SJSA1 (cell line): ENCODE data around the gene PCP2. TPM values are rescaled to one million over a fixed set of nuclear protein-coding genes. Genes with fewer than 3 reads are reported as not detected.

Experiments used
- DNase-seq, 2 experiments: peaks; one replicate each; pipeline ENCODE4 v3.0.0-alpha.2; 2015 to 2020; ENCODE audit warnings: low spot score in 2 of 2, low read depth in 1 of 2
- H3K27ac ChIP-seq: fragments of 250-450 bp; sonication (Bioruptor Pico); 2 replicates; pipeline ENCODE4 v1.5.1; 2020; ENCODE audit warnings: mild to moderate bottlenecking, moderate library complexity
- H3K27me3 ChIP-seq: fragments of 250-450 bp; sonication (Bioruptor Pico); replicated peaks from 2 replicates; pipeline ENCODE4 v1.5.1; 2020; ENCODE audit warnings: mild to moderate bottlenecking, moderate library complexity
- H3K36me3 ChIP-seq: fragments of 250-450 bp; sonication (Bioruptor Pico); 2 replicates; pipeline ENCODE4 v1.5.1; 2020; ENCODE audit warnings: mild to moderate bottlenecking
- H3K4me1 ChIP-seq: fragments of 250-450 bp; sonication (Bioruptor Pico); replicated peaks from 2 replicates; pipeline ENCODE4 v1.6.1; 2021; ENCODE audit warnings: mild to moderate bottlenecking
- H3K4me3 ChIP-seq: fragments of 250-450 bp; sonication (Bioruptor Pico); 2 replicates; pipeline ENCODE4 v1.5.1; 2020; ENCODE audit warnings: mild to moderate bottlenecking
- H3K9me3 ChIP-seq: fragments of 250-450 bp; sonication (Bioruptor Pico); replicated peaks from 2 replicates; pipeline ENCODE4 v1.5.1; 2020; ENCODE audit warnings: mild to moderate bottlenecking
- total RNA-seq: library from RNA; depleted of rRNA; stranded (reverse); fragments of >200 nt; shearing (Covaris generic); gene quantifications from 2 replicates; pipeline ENCODE4 v1.2.3, GENCODE V29; 2014

Gene PCP2
- total RNA-seq, 1 experiment from 2014 or later: not detected

GRCh38 chr19:7670790-7671189, 37.3 kb upstream of the PCP2 start:
- no peak for DNase-seq
- H3K9me3 ChIP-seq: no peaks in the 10 kb centered on the region; the same call in 1 of the 2 replicates
- no peak overlapping the region for H3K4me3 ChIP-seq
- H3K36me3 ChIP-seq: no peaks in the 10 kb centered on the region
- peaks cover 19% of the 10 kb centered on the region for H3K27me3 ChIP-seq
- H3K27ac ChIP-seq: no peak overlapping the region
- no peaks in the 10 kb centered on the region for H3K4me1 ChIP-seq

- no peak overlapping the region for H3K27ac ChIP-seq
Measured at GRCh38 chr19:7670150-7670783, 36.7 kb upstream of the PCP2 start.

GRCh38 chr19:7669641-7670040, 36.1 kb upstream of the PCP2 start:
- DNase-seq: no peak
- H3K27me3 ChIP-seq: peaks cover 24% of the 10 kb centered on the region

More at GRCh38 chr19:7670150-7670783, 36.7 kb upstream of the PCP2 start:
- H3K9me3 ChIP-seq: no peaks in the 10 kb centered on the region; the same call in 1 of the 2 replicates
- no peaks in the 10 kb centered on the region for H3K36me3 ChIP-seq
- peaks cover 18% of the 10 kb centered on the region for H3K27me3 ChIP-seq
- no peak overlapping the region for H3K4me3 ChIP-seq
- no peaks in the 10 kb centered on the region for H3K4me1 ChIP-seq
- DNase-seq: no peak

GRCh38 chr19:7668842-7669241, 35.3 kb upstream of the PCP2 start, which contains the start of gene RETN:
RETN (plus strand) TSS chr19:7669049; CDS start chr19:7669327, 278 bp downstream.
- Histone ChIP-seq H3K9me3 (no peaks in the 10 kb centered on the region; the same call in 1 of the 2 replicates), H3K4me3 (no peak within 1 kb of the TSS), H3K4me1 (no peaks in the 10 kb centered on the region), H3K27me3 (peaks cover 26% of the 10 kb centered on the region), H3K36me3 (no peaks in the 10 kb centered on the region), H3K27ac (no peak within 1 kb of the TSS)
- DNase-seq: no peak

More at GRCh38 chr19:7669641-7670040, 36.1 kb upstream of the PCP2 start:
- Histone ChIP-seq H3K4me1 (no peaks in the 10 kb centered on the region), H3K9me3 (no peaks in the 10 kb centered on the region; the same call in 1 of the 2 replicates), H3K27ac (no peak overlapping the region), H3K4me3 (no peak overlapping the region), H3K36me3 (no peaks in the 10 kb centered on the region)

GRCh38 chr19:7665076-7665475, 31.6 kb upstream of the PCP2 start:
- Histone ChIP-seq H3K27me3 (peaks cover 21% of the 10 kb centered on the region), H3K9me3 (no peaks in the 10 kb centered on the region), H3K4me3 (no peak overlapping the region), H3K36me3 (no peaks in the 10 kb centered on the region), H3K27ac (no peak overlapping the region), H3K4me1 (no peaks in the 10 kb centered on the region)
- no peak for DNase-seq

- no peak overlapping the region for H3K27ac ChIP-seq
- H3K4me3 ChIP-seq: no peak overlapping the region
- no peaks in the 10 kb centered on the region for H3K36me3 ChIP-seq
- H3K9me3 ChIP-seq: no peaks in the 10 kb centered on the region
- peaks cover 25% of the 10 kb centered on the region for H3K27me3 ChIP-seq
- H3K4me1 ChIP-seq: no peaks in the 10 kb centered on the region
- DNase-seq: no peak
Measured at GRCh38 chr19:7663706-7664105, 30.2 kb upstream of the PCP2 start.

GRCh38 chr19:7662657-7663056, 29.1 kb upstream of the PCP2 start:
- no peak overlapping the region for H3K4me3 ChIP-seq
- H3K27me3 ChIP-seq: peaks cover 34% of the 10 kb centered on the region
- no peaks in the 10 kb centered on the region for H3K9me3 ChIP-seq
- no peak overlapping the region for H3K27ac ChIP-seq
- no peaks in the 10 kb centered on the region for H3K36me3 ChIP-seq
- no peaks in the 10 kb centered on the region for H3K4me1 ChIP-seq
- no peak for DNase-seq

- H3K27me3 ChIP-seq: peaks cover 35% of the 10 kb centered on the region
- no peak overlapping the region for H3K4me3 ChIP-seq
- no peaks in the 10 kb centered on the region for H3K4me1 ChIP-seq
- DNase-seq: no peak
- no peaks in the 10 kb centered on the region for H3K36me3 ChIP-seq
- H3K9me3 ChIP-seq: no peaks in the 10 kb centered on the region
- H3K27ac ChIP-seq: no peak overlapping the region
Measured at GRCh38 chr19:7661744-7662538, 28.4 kb upstream of the PCP2 start.

- DNase-seq: no peak
- H3K36me3 ChIP-seq: no peaks in the 10 kb centered on the region
- H3K9me3 ChIP-seq: no peaks in the 10 kb centered on the region
- no peak overlapping the region for H3K4me3 ChIP-seq
- peaks cover 27% of the 10 kb centered on the region for H3K27me3 ChIP-seq
- H3K27ac ChIP-seq: no peak overlapping the region
- no peaks in the 10 kb centered on the region for H3K4me1 ChIP-seq
Measured at GRCh38 chr19:7658219-7658686, 24.7 kb upstream of the PCP2 start.

GRCh38 chr19:7657131-7657751, 23.7 kb upstream of the PCP2 start:
- DNase-seq: no peak
- Histone ChIP-seq H3K27ac (no peak overlapping the region), H3K27me3 (peaks cover 25% of the 10 kb centered on the region), H3K9me3 (no peaks in the 10 kb centered on the region), H3K4me1 (peaks cover 1% of the 10 kb centered on the region; the same call in 1 of the 2 replicates), H3K36me3 (no peaks in the 10 kb centered on the region), H3K4me3 (no peak overlapping the region)

- H3K4me1 ChIP-seq: peaks cover 3% of the 10 kb centered on the region; the same call in 1 of the 2 replicates
- H3K9me3 ChIP-seq: no peaks in the 10 kb centered on the region
- H3K36me3 ChIP-seq: no peaks in the 10 kb centered on the region
- no peak overlapping the region for H3K27ac ChIP-seq
- H3K4me3 ChIP-seq: no peak overlapping the region
- peaks cover 31% of the 10 kb centered on the region for H3K27me3 ChIP-seq
- no peak for DNase-seq
Measured at GRCh38 chr19:7655581-7655980, 22.1 kb upstream of the PCP2 start.

GRCh38 chr19:7654401-7654800, 20.9 kb upstream of the PCP2 start:
- Histone ChIP-seq H3K27ac (no peak overlapping the region), H3K27me3 (peaks cover 23% of the 10 kb centered on the region), H3K9me3 (no peaks in the 10 kb centered on the region), H3K4me3 (no peak overlapping the region), H3K4me1 (peaks cover 3% of the 10 kb centered on the region; the same call in 1 of the 2 replicates), H3K36me3 (no peaks in the 10 kb centered on the region)
- no peak for DNase-seq

GRCh38 chr19:7652061-7652641, 18.6 kb upstream of the PCP2 start:
- Histone ChIP-seq H3K27ac (no peak overlapping the region), H3K27me3 (peaks cover 18% of the 10 kb centered on the region), H3K9me3 (no peaks in the 10 kb centered on the region), H3K4me3 (no peak overlapping the region), H3K36me3 (no peaks in the 10 kb centered on the region), H3K4me1 (peaks cover 3% of the 10 kb centered on the region; the same call in 1 of the 2 replicates)
- peak; percentile 56 to 63 for DNase-seq
